ENCODE data around the gene ALPL. TPM values are rescaled to one million over a fixed set of nuclear protein-coding genes. Genes with fewer than 3 reads are reported as not detected.
"Not testable (repeated sequence)": the region's sequence is repeated elsewhere in the genome, so short reads cannot be mapped to it uniquely, and the experiment has no call there.

Gene ALPL
- polyA plus RNA-seq (ENCODE audit: insufficient read length in 4 of 4) = 10 to 100 TPM; 25.1 to 53.0 (median 33.4) TPM

- no peak for DNase-seq (ENCODE audit: low read depth in 4 of 4, low spot score in 2 of 4)
Measured at GRCh38 chr1:21509351-21510112, at the start of gene ALPL. Gene ALPL, plus strand, starts transcription at chr1:21509423. Its CDS starts 44,659 bp downstream, at chr1:21554082.

DNA sequence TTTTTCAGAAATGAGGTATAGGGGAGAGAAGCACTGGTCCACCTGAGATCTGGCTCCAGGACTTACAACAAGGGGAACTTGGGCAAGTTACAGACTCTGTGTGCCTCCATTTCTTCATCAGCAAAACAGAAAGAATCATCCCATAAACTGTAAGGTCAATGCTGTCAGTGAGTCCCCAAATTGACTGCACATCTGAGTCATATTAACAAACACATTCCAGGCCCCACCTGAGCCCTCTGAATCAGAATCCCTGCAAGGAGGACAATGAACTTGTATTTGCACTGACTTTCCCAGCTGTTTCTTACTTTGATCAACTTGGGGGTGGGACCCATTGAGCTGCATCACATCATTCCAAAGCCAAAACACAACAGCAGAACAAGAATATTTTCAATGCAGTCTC, 44.1 kb upstream of the ALPL start:
- DNase-seq (ENCODE audit: low read depth in 4 of 4, low spot score in 2 of 4) = not testable (repeated sequence)

- DNase-seq (ENCODE audit: low read depth in 4 of 4, low spot score in 2 of 4) = not testable (repeated sequence)
Measured at GRCh38 chr1:21467946-21468345, 41.3 kb upstream of the ALPL start.

DNA sequence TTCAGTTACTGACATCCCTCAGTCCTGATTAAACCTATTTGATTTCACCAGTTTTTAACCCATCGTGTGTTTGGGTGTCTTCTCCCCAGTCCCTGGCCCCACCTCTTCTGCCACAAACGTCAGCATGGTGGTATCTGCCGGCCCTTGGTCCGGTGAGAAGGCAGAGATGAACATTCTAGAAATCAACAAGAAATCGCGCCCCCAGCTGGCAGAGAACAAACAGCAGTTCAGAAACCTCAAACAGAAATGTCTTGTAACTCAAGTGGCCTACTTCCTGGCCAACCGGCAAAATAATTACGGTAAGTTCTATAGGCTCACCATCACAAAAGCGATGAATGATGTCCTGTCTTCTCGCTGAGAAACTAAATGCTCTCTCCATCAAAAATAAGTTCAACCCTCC, 40.6 kb upstream of the ALPL start:
- DNase-seq (ENCODE audit: low read depth in 4 of 4, low spot score in 2 of 4) = no peak

- DNase-seq (ENCODE audit: low read depth in 4 of 4, low spot score in 2 of 4) = no peak
Measured at GRCh38 chr1:21469581-21469980, 39.6 kb upstream of the ALPL start.

DNA sequence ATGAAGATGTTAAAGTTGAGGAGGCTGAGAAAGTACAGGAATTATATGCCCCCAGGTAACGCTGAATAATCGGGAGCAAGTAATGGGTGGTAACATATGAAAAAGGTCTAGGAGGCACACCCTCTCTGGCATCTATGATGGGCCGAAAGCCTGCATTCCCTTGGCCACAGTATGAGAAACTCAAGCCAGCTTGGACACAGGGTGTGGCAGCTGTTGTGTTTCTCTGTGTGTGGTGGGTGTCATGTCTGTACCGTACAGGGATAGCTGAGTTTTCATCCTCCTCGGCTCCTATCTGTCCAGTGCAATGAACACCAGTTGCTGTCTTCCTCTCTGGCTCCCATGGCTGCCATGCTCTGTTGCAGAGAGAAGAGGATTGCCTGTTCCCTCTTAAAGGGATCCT, 36.4 kb upstream of the ALPL start:
- DNase-seq (ENCODE audit: low read depth in 4 of 4, low spot score in 2 of 4) = no peak

DNA sequence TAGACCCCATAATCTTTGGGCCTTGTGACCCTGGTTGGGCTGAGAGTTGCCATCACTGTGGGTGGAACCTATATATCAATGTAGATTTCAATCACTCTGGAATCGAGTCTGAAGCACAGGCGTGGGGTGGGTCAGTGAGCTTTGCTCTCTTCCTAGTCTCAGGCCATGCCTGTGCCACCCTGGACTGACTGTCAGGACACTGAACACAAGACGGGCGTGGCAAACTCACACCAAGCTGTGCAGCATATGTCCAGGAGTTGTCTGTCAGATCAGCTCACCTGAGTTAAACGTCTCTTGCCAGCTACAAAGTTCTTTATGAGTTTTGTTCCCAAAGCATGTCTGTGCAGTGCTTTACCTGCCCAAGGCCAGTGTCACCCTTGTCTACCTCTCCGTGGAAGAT, 30.9 kb upstream of the ALPL start:
- no peak for DNase-seq (ENCODE audit: low read depth in 4 of 4, low spot score in 2 of 4)

DNA sequence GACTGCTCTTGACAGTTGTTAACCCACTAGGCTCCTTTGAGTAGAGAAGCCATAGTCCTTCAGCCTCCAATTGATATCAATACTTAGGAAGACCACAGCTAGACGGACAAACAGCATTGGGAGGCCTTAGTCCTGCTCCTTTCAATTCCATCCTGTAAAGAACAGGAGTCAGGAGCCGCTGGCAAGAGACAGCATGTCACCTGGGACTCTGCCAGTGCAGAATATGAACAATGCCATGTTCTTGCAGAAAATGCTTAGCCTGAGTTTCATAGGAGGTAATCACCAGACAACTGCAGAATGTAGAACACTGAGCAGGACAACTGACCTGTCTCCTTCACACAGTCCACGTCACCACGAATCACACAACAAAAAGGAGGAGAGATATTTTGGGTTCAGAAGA, 25.3 kb upstream of the ALPL start:
- not testable (repeated sequence) for DNase-seq (ENCODE audit: low read depth in 4 of 4, low spot score in 2 of 4)

- no peak for DNase-seq (ENCODE audit: low read depth in 4 of 4, low spot score in 2 of 4)
Measured at GRCh38 chr1:21489146-21489545, 20.1 kb upstream of the ALPL start.

GRCh38 chr1:21490774-21491487, 18.3 kb upstream of the ALPL start:
- no peak for DNase-seq (ENCODE audit: low read depth in 4 of 4, low spot score in 2 of 4)

- peak in 1 of 4 donors; percentile 50 for DNase-seq (ENCODE audit: low read depth in 4 of 4, low spot score in 2 of 4)
Measured at GRCh38 chr1:21491488-21492355, 17.5 kb upstream of the ALPL start.

DNA sequence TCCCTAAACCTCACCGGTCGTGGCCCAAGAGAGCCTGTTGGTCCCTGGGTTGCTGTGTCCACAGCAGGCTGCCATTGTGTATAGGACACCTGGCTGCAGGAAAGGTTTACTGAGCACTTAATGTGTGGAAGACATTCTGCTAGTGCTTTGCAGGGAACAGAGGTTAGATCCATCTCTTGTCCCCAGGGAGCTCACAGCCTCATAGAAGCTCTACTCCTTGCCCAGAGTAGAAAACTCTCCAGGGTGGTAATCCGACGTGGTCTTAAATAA, 16.9 kb upstream of the ALPL start:
- DNase-seq (ENCODE audit: low read depth in 4 of 4, low spot score in 2 of 4) = no peak

- no peak for DNase-seq (ENCODE audit: low read depth in 4 of 4, low spot score in 2 of 4)
Measured at GRCh38 chr1:21494196-21494595, 15.0 kb upstream of the ALPL start.

GRCh38 chr1:21495225-21495820, 13.9 kb upstream of the ALPL start:
- no peak for DNase-seq (ENCODE audit: low read depth in 4 of 4, low spot score in 2 of 4)

- DNase-seq (ENCODE audit: low read depth in 4 of 4, low spot score in 2 of 4) = no peak
Measured at GRCh38 chr1:21496063-21496462, 13.2 kb upstream of the ALPL start.

DNA sequence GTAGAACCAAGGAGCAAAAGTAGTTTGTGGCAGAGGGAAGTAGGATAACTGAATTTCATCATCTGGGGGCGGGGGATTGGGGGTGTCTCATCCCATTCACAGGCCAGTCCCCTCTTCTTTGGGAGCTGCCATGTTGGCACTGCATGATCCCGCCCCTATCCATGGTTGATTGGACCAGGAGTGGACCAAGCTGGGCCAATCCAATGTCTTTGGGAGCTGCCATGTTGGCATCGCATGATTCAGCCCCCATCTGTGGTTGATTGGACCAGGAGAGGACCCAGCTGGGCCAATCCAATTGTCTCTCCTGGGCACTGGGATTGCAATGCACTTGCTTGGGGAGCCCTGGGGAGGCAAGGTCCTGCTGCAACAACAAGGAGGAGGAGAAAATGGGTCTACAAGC, 12.3 kb upstream of the ALPL start:
- DNase-seq (ENCODE audit: low read depth in 4 of 4, low spot score in 2 of 4) = no peak

- peak in 1 of 4 donors; percentile 50 for DNase-seq (ENCODE audit: low read depth in 4 of 4, low spot score in 2 of 4)
Measured at GRCh38 chr1:21497466-21498061, 11.7 kb upstream of the ALPL start.

- no peak for DNase-seq (ENCODE audit: low read depth in 4 of 4, low spot score in 2 of 4)
Measured at GRCh38 chr1:21499283-21499950, 9.8 kb upstream of the ALPL start.

- DNase-seq (ENCODE audit: low read depth in 4 of 4, low spot score in 2 of 4) = no peak
Measured at GRCh38 chr1:21503706-21504377, 5.4 kb upstream of the ALPL start.

Data from left renal cortex interstitium (tissue), 4 donors.